ENCODE measurements around the gene LONP1.

LONP1 gene

DNA sequence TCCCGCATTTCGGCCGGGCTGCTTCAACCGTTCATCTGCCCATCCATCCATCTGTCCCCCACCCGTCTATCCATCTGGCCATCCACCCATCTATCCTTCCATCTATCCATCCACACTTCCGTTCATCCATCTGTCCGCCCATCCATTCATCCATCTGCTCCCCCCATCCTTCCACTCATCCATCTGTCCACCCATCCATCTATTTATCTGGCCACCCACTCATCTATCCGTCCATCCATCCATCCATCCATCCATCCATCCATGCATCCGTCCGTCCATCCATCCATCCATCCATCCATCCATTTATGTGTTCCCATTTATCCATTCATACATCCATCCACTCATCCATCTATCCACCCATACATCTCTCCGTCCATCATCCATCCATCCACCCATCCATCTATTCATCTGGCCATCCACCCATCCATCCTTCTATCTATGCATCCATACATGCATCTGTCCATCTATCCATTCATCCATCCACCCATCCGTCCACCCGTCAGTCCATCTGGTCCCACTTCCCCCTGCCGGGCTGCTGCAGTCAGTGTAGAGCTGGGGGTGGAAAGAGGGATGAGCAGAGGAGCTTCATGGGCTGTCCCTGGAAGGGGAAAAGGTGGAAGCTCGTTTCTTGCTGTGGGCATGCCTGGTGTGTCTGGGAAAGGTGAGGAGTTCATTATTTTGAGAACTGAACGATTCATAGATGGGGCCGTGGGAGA lies 38.4 kb downstream of the LONP1 start:
- H3K27ac ChIP-seq: no peak overlapping the region; the same call in 1 of the 2 replicates
- TF ChIP-seq ZFX (IDR thresholded peaks at IDR 0.05): no peak
- TF ChIP-seq, protein P1, sequence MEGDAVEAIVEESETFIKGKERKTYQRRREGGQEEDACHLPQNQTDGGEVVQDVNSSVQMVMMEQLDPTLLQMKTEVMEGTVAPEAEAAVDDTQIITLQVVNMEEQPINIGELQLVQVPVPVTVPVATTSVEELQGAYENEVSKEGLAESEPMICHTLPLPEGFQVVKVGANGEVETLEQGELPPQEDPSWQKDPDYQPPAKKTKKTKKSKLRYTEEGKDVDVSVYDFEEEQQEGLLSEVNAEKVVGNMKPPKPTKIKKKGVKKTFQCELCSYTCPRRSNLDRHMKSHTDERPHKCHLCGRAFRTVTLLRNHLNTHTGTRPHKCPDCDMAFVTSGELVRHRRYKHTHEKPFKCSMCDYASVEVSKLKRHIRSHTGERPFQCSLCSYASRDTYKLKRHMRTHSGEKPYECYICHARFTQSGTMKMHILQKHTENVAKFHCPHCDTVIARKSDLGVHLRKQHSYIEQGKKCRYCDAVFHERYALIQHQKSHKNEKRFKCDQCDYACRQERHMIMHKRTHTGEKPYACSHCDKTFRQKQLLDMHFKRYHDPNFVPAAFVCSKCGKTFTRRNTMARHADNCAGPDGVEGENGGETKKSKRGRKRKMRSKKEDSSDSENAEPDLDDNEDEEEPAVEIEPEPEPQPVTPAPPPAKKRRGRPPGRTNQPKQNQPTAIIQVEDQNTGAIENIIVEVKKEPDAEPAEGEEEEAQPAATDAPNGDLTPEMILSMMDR (conservative IDR thresholded peaks at IDR 0.05): no peak

GRCh38 chr19:5680437-5681368 lies 39.2 kb downstream of the LONP1 start, which contains the start of the genes HSD11B1L and MICOS13:
Gene HSD11B1L, plus strand, starts transcription at chr19:5681027. Its CDS starts 3,806 bp downstream, at chr19:5684833.
Gene MICOS13, minus strand, starts transcription at chr19:5680516. Its CDS starts 30 bp downstream, at chr19:5680486.
- H3K27ac ChIP-seq: peak within 1 kb of the TSS; percentile 80
- TF ChIP-seq, protein P1 (conservative IDR thresholded peaks at IDR 0.05): no peak
- TF ChIP-seq ZFX (IDR thresholded peaks at IDR 0.05): no peak

DNA sequence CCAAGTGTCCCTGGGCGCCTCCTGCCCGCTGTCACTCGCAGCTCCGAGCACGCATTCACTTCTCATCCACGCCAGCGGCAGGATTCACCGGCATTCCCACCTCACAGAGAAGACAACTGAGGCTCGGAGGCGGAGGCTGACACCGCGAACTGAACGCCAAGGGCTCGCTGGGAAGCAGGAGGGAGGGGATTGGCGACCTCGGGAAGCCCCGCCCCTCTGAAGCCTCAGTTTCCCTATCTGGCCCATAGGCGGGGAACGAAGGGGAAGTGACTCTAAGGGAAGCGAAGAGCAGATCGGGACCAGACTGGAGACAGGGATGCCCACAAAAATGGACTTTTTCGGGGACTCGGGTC lies 39.9 kb downstream of the LONP1 start:
- TF ChIP-seq ZFX (IDR thresholded peaks at IDR 0.05): no peak
- TF ChIP-seq, protein P1 (conservative IDR thresholded peaks at IDR 0.05): no peak
- peak overlapping the region; percentile 80 for H3K27ac ChIP-seq

DNA sequence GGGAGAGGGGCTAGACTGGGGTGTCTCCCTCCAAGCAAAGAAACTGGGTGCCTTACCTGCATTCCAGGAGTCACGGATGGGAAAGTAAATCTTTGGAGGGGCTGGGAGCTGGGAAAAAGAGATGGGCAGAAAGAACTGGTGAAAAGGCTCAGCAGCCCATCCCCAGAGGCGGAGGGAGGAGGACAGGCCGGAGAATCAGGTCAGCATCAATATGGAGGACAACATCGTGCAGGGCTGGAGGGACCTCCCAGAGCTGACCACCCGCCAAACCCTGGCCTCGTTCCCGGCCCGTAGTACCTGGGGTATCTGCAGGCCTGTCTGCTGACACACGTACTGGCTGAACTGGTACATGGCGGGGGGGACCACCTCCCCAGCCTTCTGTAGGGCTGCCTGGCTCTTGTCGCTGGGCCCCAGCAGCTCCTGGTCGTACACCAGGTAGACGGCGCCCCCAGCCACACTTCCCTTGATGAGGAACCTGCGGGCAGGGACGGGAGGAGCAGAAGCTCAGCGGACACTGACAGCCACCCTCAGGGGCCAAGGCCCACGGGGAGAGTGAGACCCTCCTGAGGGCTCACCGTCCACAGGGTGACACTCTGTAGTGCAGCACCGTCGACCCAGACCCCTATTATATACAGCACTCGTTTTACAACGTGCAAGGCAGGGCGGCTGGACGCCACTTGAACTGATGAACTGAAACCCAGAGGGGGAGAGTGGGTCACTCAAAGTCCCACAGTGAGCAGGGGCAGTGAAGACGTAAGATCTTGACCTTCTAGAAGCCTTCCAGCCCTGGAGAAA lies 40.5 kb downstream of the LONP1 start:
- H3K27ac ChIP-seq: peak overlapping the region; percentile 80
- no peak for TF ChIP-seq ZFX (IDR thresholded peaks at IDR 0.05)
- TF ChIP-seq, protein P1 (conservative IDR thresholded peaks at IDR 0.05): no peak

- no peak for TF ChIP-seq ZFX (IDR thresholded peaks at IDR 0.05)
- TF ChIP-seq, protein P1 (conservative IDR thresholded peaks at IDR 0.05): no peak
- H3K27ac ChIP-seq: no peak overlapping the region
Observed at GRCh38 chr19:5678071-5678718, 41.8 kb downstream of the LONP1 start.

- TF ChIP-seq, protein P1 (conservative IDR thresholded peaks at IDR 0.05): no peak
- TF ChIP-seq ZFX (IDR thresholded peaks at IDR 0.05): no peak
- H3K27ac ChIP-seq: no peak overlapping the region
Observed at GRCh38 chr19:5677580-5677979, 42.4 kb downstream of the LONP1 start.
